Colonic mucosa (tissue), 4 donors: ENCODE measurements around the gene ZMYM2. TPM values are rescaled to one million over a fixed set of nuclear protein-coding genes. Genes with fewer than 3 reads are reported as not detected.

ENCODE experiments used
- DNase-seq: peaks from one replicate; pipeline ENCODE4 v3.0.0-alpha.2; 2020
- H3K27ac ChIP-seq: fragments of 200-600 bp; one replicate; pipeline ENCODE4 v1.8.0; 2021
- H3K27me3 ChIP-seq: fragments of 200-600 bp; one replicate; pipeline ENCODE4 v1.8.0; 2021
- H3K36me3 ChIP-seq: fragments of 200-600 bp; one replicate; pipeline ENCODE4 v1.8.0; 2021
- H3K4me1 ChIP-seq: fragments of 200-600 bp; one replicate; pipeline ENCODE4 v1.8.0; 2021; ENCODE audit warnings: mild to moderate bottlenecking
- H3K4me3 ChIP-seq: fragments of 200-600 bp; one replicate; pipeline ENCODE4 v1.8.0; 2021
- H3K9ac ChIP-seq, 2 donors: one replicate each; pipeline ENCODE4 v1.7.0; 2013; ENCODE audit warnings: control low read depth in 2 of 2, low read depth in 2 of 2, low read length in 2 of 2
- H3K9me3 ChIP-seq: fragments of 200-600 bp; one replicate; pipeline ENCODE4 v1.8.0; 2021
- CTCF ChIP-seq: fragments of 200-600 bp; IDR thresholded peaks from one replicate; pipeline ENCODE4 v1.8.0; 2022; ENCODE audit warnings: antibody characterized with exemption, mild to moderate bottlenecking
- intact Hi-C: fragments of 100-400 bp; cut with DNase I; formaldehyde crosslinking; loops from one replicate; pipeline ENCODE4 v1.14.1; 2022
- total RNA-seq, 2 donors: library from RNA; stranded (reverse); fragmentation: NEBNext Ultra II Directional in 1 of 2; extraction: Animal tissue kit (Norgen Biotek cat#: 25700) in 1 of 2; gene quantifications; one replicate each; pipeline ENCODE4 v1.2.1, GENCODE V29; 2021
- donor health status: healthy.
- donor health status: DM: no; HTN: no; CAD: no.
- donor health status: DM: no; HTN: no; CAD: no.

Gene ZMYM2
- total RNA-seq, 2 donors from 2014 or later, result 47.6 to 70.1 TPM

GRCh38 chr13:20134732-20135131 is 176.2 kb downstream of the ZMYM2 start:
- Histone ChIP-seq H3K27me3 (no peaks in the 10 kb centered on the region), H3K36me3 (no peaks in the 10 kb centered on the region), H3K9ac (no peak overlapping the region), H3K4me1 (no peaks in the 10 kb centered on the region), H3K4me3 (no peak overlapping the region), H3K27ac (no peak overlapping the region), H3K9me3 (no peaks in the 10 kb centered on the region)
- TF ChIP-seq CTCF, result no peak
- intact Hi-C loops, result no loop called here
- DNase-seq, result no peak

GRCh38 chr13:20136781-20137703 is 178.5 kb downstream of the ZMYM2 start:
- Histone ChIP-seq H3K9me3 (no peaks in the 10 kb centered on the region), H3K27ac (no peak overlapping the region), H3K9ac (no peak overlapping the region), H3K27me3 (peaks cover 11% of the 10 kb centered on the region), H3K4me1 (no peaks in the 10 kb centered on the region), H3K4me3 (peak overlapping the region; percentile 14), H3K36me3 (no peaks in the 10 kb centered on the region)
- intact Hi-C loops, result no loop called here
- DNase-seq, result peak; percentile 68
- TF ChIP-seq CTCF, result no peak

- intact Hi-C loops, result no loop called here
- Histone ChIP-seq H3K9ac (no peak overlapping the region), H3K27ac (no peak overlapping the region), H3K36me3 (no peaks in the 10 kb centered on the region), H3K27me3 (peaks cover 19% of the 10 kb centered on the region), H3K4me1 (no peaks in the 10 kb centered on the region), H3K9me3 (no peaks in the 10 kb centered on the region), H3K4me3 (no peak overlapping the region)
- TF ChIP-seq CTCF, result no peak
- DNase-seq, result no peak
Observed at GRCh38 chr13:20137875-20138274, 179.3 kb downstream of the ZMYM2 start.

- Histone ChIP-seq H3K27ac (no peak overlapping the region), H3K4me1 (no peaks in the 10 kb centered on the region), H3K4me3 (no peak overlapping the region), H3K36me3 (no peaks in the 10 kb centered on the region), H3K27me3 (peaks cover 26% of the 10 kb centered on the region), H3K9me3 (no peaks in the 10 kb centered on the region), H3K9ac (no peak overlapping the region)
- no peak for DNase-seq
- TF ChIP-seq CTCF, result no peak
- intact Hi-C loops, result no loop called here
Observed at GRCh38 chr13:20140487-20140886, 182.0 kb downstream of the ZMYM2 start.

Other genes with a start within 250 kb of the ZMYM2 start
- 10 to 100 TPM; 36.5 to 46.3 TPM for gene PSPC1, start 175.8 kb upstream of the ZMYM2 start, total RNA-seq
- 10 to 100 TPM in 1 of 2 donors, 1 to 10 TPM in 1; 6.4 to 13.8 TPM for gene ZMYM5, start 95.1 kb upstream of the ZMYM2 start, total RNA-seq
- under 1 TPM in 1 of 2 donors, not detected in 1; 0.05 TPM for gene GJA3, start 202.3 kb downstream of the ZMYM2 start, total RNA-seq
- gene GJB2, start 234.2 kb downstream of the ZMYM2 start, total RNA-seq, result 10 to 100 TPM; 41.5 to 50.4 TPM